ENCODE results near the gene BPIFB6.

GRCh38 chr20:33026072-33026778 is 5.2 kb upstream of the BPIFB6 start:
- TF ChIP-seq POLR2A (IDR thresholded peaks at IDR 0.05) (no peak), CTCF (IDR thresholded peaks at IDR 0.05 in 8 of 11, conservative IDR thresholded peaks at IDR 0.05 in 3 of 11) (no peak)
